SK-N-SH (cell line): ENCODE results near the gene IL17B. TPM values are rescaled to one million over a fixed set of nuclear protein-coding genes. Genes with fewer than 3 reads are reported as not detected.

ENCODE experiments used
- CTCF ChIA-PET: fragments of 300-600, 350-600 bp; formaldehyde crosslinking; extraction: SDS; loops from one replicate; lab custom pipeline; 2021; lab: Yijun Ruan, JAX
- POLR2A ChIA-PET: fragments of 350-600 bp; sonication (Branson Sonifier 250); formaldehyde crosslinking; extraction: SDS; loops from one replicate; lab custom pipeline; 2020; ENCODE audit warnings: antibody characterized with exemption, inconsistent platforms; lab: Yijun Ruan, JAX
- DNase-seq: peaks from one replicate; pipeline ENCODE4 v3.0.0; 2012
- H2AFZ ChIP-seq: fragments of 200-600 bp; sonication (generic); 2 replicates; pipeline ENCODE4 v1.8.1; 2016; ENCODE audit warnings: antibody characterized with exemption, mild to moderate bottlenecking, low read depth
- H3F3A ChIP-seq: fragments of 200-600 bp; sonication (generic); replicated peaks from 2 replicates; pipeline ENCODE3; 2016; ENCODE audit warnings: antibody characterized with exemption, mild to moderate bottlenecking; ENCODE audit not compliant: insufficient read depth
- H3K27ac ChIP-seq, 2 experiments: fragments of 200-500 bp in 1 of 2; fragments of 200-600 bp in 1 of 2; sonication (Bioruptor generic) in 1 of 2; sonication (generic), shearing (Covaris generic) in 1 of 2; 2 replicates each; pipeline versions ENCODE4 v1.5.1 to v1.6.1; 2014 to 2016; ENCODE audit warnings: low read depth in 2 of 2, inconsistent platforms in 1 of 2, low read length in 1 of 2, mild to moderate bottlenecking in 1 of 2, mixed read lengths in 1 of 2
- H3K27me3 ChIP-seq: fragments of 200-600 bp; sonication (generic), shearing (Covaris generic); 2 replicates; pipeline ENCODE4 v1.6.1; 2016; ENCODE audit warnings: mixed run types; ENCODE audit not compliant: insufficient read depth
- H3K36me3 ChIP-seq, 2 experiments: fragments of 200-500 bp in 1 of 2; fragments of 200-600 bp in 1 of 2; sonication (Bioruptor generic) in 1 of 2; sonication (generic) in 1 of 2; replicated peaks in 1 of 2; 2 replicates each; pipeline versions ENCODE3 to v1.5.1; 2014 to 2016; ENCODE audit warnings: low read length in 1 of 2, mild to moderate bottlenecking in 1 of 2; ENCODE audit not compliant: insufficient read depth in 2 of 2, control insufficient read depth in 1 of 2
- H3K4me1 ChIP-seq, 2 experiments: fragments of 200-500 bp in 1 of 2; fragments of 200-600 bp in 1 of 2; sonication (Bioruptor generic) in 1 of 2; sonication (generic), shearing (Covaris generic) in 1 of 2; 2 replicates each; pipeline versions ENCODE4 v1.5.1 to v1.6.1; 2014 to 2016; ENCODE audit warnings: low read depth in 1 of 2, low read length in 1 of 2, mixed run types in 1 of 2; ENCODE audit not compliant: insufficient read depth in 2 of 2, control insufficient read depth in 1 of 2
- H3K4me2 ChIP-seq: fragments of 200-600 bp; sonication (generic), shearing (Covaris generic); 2 replicates; pipeline ENCODE4 v1.6.1; 2017; ENCODE audit warnings: mixed run types
- H3K4me3 ChIP-seq, 2 experiments: fragments of 200-500 bp in 1 of 2; fragments of 200-600 bp in 1 of 2; sonication (Bioruptor generic) in 1 of 2; sonication (generic), shearing (Covaris generic) in 1 of 2; 2 replicates each; pipeline versions ENCODE4 v1.5.1 to v1.8.1; 2014 to 2016; ENCODE audit warnings: low read depth in 2 of 2, inconsistent platforms in 1 of 2, low read length in 1 of 2, mild to moderate bottlenecking in 1 of 2, mixed read lengths in 1 of 2, moderate library complexity in 1 of 2
- H3K79me2 ChIP-seq: fragments of 200-600 bp; sonication (generic); 2 replicates; pipeline ENCODE4 v1.8.1; 2017; ENCODE audit warnings: mild to moderate bottlenecking; ENCODE audit not compliant: insufficient read depth
- H3K9ac ChIP-seq: fragments of 200-600 bp; sonication (generic); 2 replicates; pipeline ENCODE4 v1.6.1; 2017; ENCODE audit warnings: mixed run types
- H3K9me2 ChIP-seq: fragments of 200-600 bp; sonication (generic); 2 replicates; pipeline ENCODE4 v1.6.1; 2017; ENCODE audit warnings: mixed run types
- H3K9me3 ChIP-seq: fragments of 200-600 bp; sonication (generic); 2 replicates; pipeline ENCODE4 v1.6.1; 2017; ENCODE audit warnings: mixed run types, mild to moderate bottlenecking, moderate library complexity
- H4K20me1 ChIP-seq: fragments of 200-600 bp; sonication (generic); 2 replicates; pipeline ENCODE4 v1.6.1; 2017; ENCODE audit warnings: mild to moderate bottlenecking, mixed run types; ENCODE audit not compliant: insufficient read depth
- EP300 ChIP-seq, 2 experiments: IDR thresholded peaks; 2 replicates each; pipeline versions ENCODE4 v1.4.0 to v1.6.1; 2012; ENCODE audit warnings: borderline replicate concordance in 1 of 2, low read depth in 1 of 2, low read length in 1 of 2
- FOSL2 ChIP-seq: IDR thresholded peaks from 2 replicates; pipeline ENCODE4 v1.4.0; 2012; ENCODE audit warnings: low read depth, mild to moderate bottlenecking, moderate library complexity, borderline replicate concordance
- FOXJ3 ChIP-seq: sonication (generic); formaldehyde crosslinking; IDR thresholded peaks from 2 replicates; pipeline ENCODE4 v1.5.1; 2020; ENCODE audit warnings: mild to moderate bottlenecking, missing genetic modification reagents
- FOXM1 ChIP-seq: IDR thresholded peaks from 2 replicates; pipeline ENCODE4 v1.4.0; 2012; ENCODE audit warnings: low read depth, mild to moderate bottlenecking
- GABPA ChIP-seq: IDR thresholded peaks from 2 replicates; pipeline ENCODE4 v1.4.0; 2012; ENCODE audit warnings: low read depth, mild to moderate bottlenecking
- GATA2 ChIP-seq: sonication (generic); formaldehyde crosslinking; IDR thresholded peaks from 2 replicates; pipeline ENCODE4 v1.5.0; 2020; ENCODE audit warnings: mild to moderate bottlenecking, missing genetic modification reagents
- MAX ChIP-seq: IDR thresholded peaks from 2 replicates; pipeline ENCODE4 v1.4.0; 2012; ENCODE audit warnings: low read depth
- MXI1 ChIP-seq: IDR thresholded peaks from 2 replicates; pipeline ENCODE4 v1.6.1; 2012; ENCODE audit warnings: mild to moderate bottlenecking, low read depth, low read length, improper control_type of control experiment
- NRF1 ChIP-seq: IDR thresholded peaks from 2 replicates; pipeline ENCODE4 v1.6.1; 2012; ENCODE audit warnings: low read depth, mild to moderate bottlenecking, low read length
- RCOR1 ChIP-seq: fragments of 150-350 bp; IDR thresholded peaks from 2 replicates; pipeline ENCODE4 v1.6.1; 2017; ENCODE audit warnings: antibody characterized with exemption, low read length
- REST ChIP-seq: IDR thresholded peaks from 2 replicates; pipeline ENCODE4 v1.6.1; 2012; ENCODE audit warnings: mild to moderate bottlenecking, low read depth, low read length, moderate library complexity
- SMC3 ChIP-seq: IDR thresholded peaks from 2 replicates; pipeline ENCODE4 v1.6.1; 2012; ENCODE audit warnings: low read depth, low read length, improper control_type of control experiment
- TCF12 ChIP-seq: IDR thresholded peaks from 2 replicates; pipeline ENCODE4 v1.4.0; 2012
- USF2 ChIP-seq: fragments of 150-350 bp; IDR thresholded peaks from 2 replicates; pipeline ENCODE4 v1.6.1; 2017; ENCODE audit warnings: antibody characterized with exemption, low read length, low read depth, borderline replicate concordance
- WGBS: methylation state at CpG from one replicate; pipeline ENCODE4 v1.1.6; 2017; ENCODE audit warnings: low lambda C conversion rate; 5-methylcytosine and 5-hydroxymethylcytosine counted together
- polyA plus RNA-seq, 3 experiments: library from polyadenylated mRNA; depleted of rRNA; stranded (reverse); fragments of >200 nt; gene quantifications; 2 replicates each; pipeline ENCODE4 v1.2.3, GENCODE V29; 2012
- TF ChIP-seq, protein P1 (sequence below): IDR thresholded peaks from 2 replicates; pipeline ENCODE4 v1.4.0; 2012; ENCODE audit warnings: low read depth, borderline replicate concordance

The IL17B gene
- polyA plus RNA-seq, 1 of the 3 experiments (the other 2 are of a cell fraction): 0.16 TPM

- no peak for DNase-seq
- Histone ChIP-seq H3K9me2 (no peaks in the 10 kb centered on the region), H3K79me2 (no peaks in the 10 kb centered on the region), H3K27ac (no peak overlapping the region; a peak in 1 of 4 replicates), H3K4me2 (no peak overlapping the region), H3K4me3 (no peak overlapping the region), H4K20me1 (no peaks in the 10 kb centered on the region), H3K4me1 (peaks cover 0 to 14% of the 10 kb centered on the region in 2 experiments; a peak in 1 of 4 replicates), H2AFZ (no peak overlapping the region), H3K36me3 (no peaks in the 10 kb centered on the region), H3K9me3 (no peaks in the 10 kb centered on the region), H3F3A (no peaks in the 10 kb centered on the region), H3K9ac (no peak overlapping the region), H3K27me3 (no peaks in the 10 kb centered on the region)
- ChIA-PET POLR2A (interaction anchor here (1.0 to 1.8 kb wide), 4 partner anchors 10 to 66 kb away, joined by 3 to 9 read pairs (median 6); partner anchors contain the start of gene PCYOX1L), CTCF (interaction anchor here (0.6 to 41.4 kb wide), 37 partner anchors 8 to 265 kb away, joined by 3 to 1751 read pairs (median 7); partner anchors contain the start of genes CSNK1A1, IL17B and PCYOX1L)
- 95% methylated on average over 20 of the region's 22 CpGs for WGBS
- no peak for TF ChIP-seq FOSL2
- no peak for TF ChIP-seq MXI1
- no peak for TF ChIP-seq SMC3
- TF ChIP-seq GABPA: no peak
- TF ChIP-seq, protein P1, sequence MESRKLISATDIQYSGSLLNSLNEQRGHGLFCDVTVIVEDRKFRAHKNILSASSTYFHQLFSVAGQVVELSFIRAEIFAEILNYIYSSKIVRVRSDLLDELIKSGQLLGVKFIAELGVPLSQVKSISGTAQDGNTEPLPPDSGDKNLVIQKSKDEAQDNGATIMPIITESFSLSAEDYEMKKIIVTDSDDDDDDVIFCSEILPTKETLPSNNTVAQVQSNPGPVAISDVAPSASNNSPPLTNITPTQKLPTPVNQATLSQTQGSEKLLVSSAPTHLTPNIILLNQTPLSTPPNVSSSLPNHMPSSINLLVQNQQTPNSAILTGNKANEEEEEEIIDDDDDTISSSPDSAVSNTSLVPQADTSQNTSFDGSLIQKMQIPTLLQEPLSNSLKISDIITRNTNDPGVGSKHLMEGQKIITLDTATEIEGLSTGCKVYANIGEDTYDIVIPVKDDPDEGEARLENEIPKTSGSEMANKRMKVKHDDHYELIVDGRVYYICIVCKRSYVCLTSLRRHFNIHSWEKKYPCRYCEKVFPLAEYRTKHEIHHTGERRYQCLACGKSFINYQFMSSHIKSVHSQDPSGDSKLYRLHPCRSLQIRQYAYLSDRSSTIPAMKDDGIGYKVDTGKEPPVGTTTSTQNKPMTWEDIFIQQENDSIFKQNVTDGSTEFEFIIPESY: no peak
- no peak for TF ChIP-seq FOXJ3 (CRISPR knock-in tag)
- no peak for TF ChIP-seq FOXM1
- no peak for TF ChIP-seq REST
- no peak for TF ChIP-seq USF2
- TF ChIP-seq NRF1: no peak
- no peak for TF ChIP-seq TCF12
- no peak for TF ChIP-seq GATA2 (CRISPR knock-in tag)
- TF ChIP-seq RCOR1: no peak
- no peak for TF ChIP-seq MAX
- no peak for TF ChIP-seq EP300 (IDR thresholded peaks at IDR 0.05; ENCODE audit: borderline replicate concordance in 1 of 2, low read depth in 1 of 2, low read length in 1 of 2)
Measured at GRCh38 chr5:149367972-149368645, 11.0 kb downstream of the IL17B start.
